Duodenal mucosa (tissue), 2 donors: ENCODE measurements around the gene NRXN3.

Experiments
- H3K27ac ChIP-seq: one replicate; pipeline ENCODE4 v1.7.0; 2013; ENCODE audit warnings: low read depth, low read length
- H3K27me3 ChIP-seq, 2 donors: one replicate each; pipeline ENCODE4 v1.7.0; 2013; ENCODE audit warnings: low read length in 2 of 2, control low read depth in 1 of 2; ENCODE audit not compliant: insufficient read depth in 2 of 2, control insufficient read depth in 1 of 2
- H3K36me3 ChIP-seq, 2 donors: one replicate each; pipeline ENCODE4 v1.7.0; 2013; ENCODE audit warnings: low read length in 2 of 2, control low read depth in 1 of 2; ENCODE audit not compliant: insufficient read depth in 2 of 2, control insufficient read depth in 1 of 2
- H3K4me1 ChIP-seq, 2 donors: one replicate each; pipeline ENCODE4 v1.7.0; 2013; ENCODE audit warnings: low read length in 2 of 2, control low read depth in 1 of 2; ENCODE audit not compliant: insufficient read depth in 2 of 2, control insufficient read depth in 1 of 2
- H3K4me3 ChIP-seq, 2 donors: one replicate each; pipeline ENCODE4 v1.7.0; 2013; ENCODE audit warnings: low read length in 2 of 2, low read depth in 1 of 2
- H3K9ac ChIP-seq, 2 donors: one replicate each; pipeline ENCODE4 v1.7.0; 2013; ENCODE audit warnings: low read length in 2 of 2, low read depth in 1 of 2
- H3K9me3 ChIP-seq, 2 donors: one replicate each; pipeline ENCODE4 v1.7.0; 2013; ENCODE audit warnings: low read length in 2 of 2, control low read depth in 1 of 2; ENCODE audit not compliant: control insufficient read depth in 1 of 2

The NRXN3 gene

DNA sequence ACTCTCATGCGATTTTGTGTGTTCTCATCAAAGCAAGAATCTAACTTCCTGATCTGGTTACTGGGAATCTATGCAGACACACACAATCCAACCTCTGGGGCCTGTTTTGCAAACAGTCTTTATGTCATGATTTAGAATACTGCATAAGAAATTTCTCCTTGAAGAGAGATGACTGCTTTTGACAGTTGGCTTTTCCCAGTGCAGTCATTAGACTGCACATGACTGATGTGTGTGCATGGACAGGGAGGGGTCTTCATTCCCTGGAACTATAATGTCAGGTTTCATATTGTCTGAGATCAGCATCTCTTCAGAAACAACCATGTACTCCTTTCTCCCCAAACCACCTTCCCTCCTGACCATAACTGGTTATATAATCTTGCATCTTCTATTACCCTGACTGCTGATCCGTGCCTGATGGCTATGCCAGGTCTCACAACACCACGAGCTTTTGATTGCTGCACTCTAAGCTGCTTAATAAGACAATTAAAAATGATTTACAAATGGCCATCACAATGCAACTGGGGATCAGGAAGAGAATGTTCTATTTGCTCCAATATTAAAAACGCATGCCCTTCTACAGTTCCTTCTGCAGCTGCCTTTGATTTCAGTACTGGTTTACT, 995.4 kb downstream of the NRXN3 start:
- H3K4me1 ChIP-seq: no peaks in the 10 kb centered on the region
- no peak overlapping the region for H3K4me3 ChIP-seq
- no peaks in the 10 kb centered on the region for H3K27me3 ChIP-seq
- H3K9ac ChIP-seq: no peak overlapping the region
- H3K36me3 ChIP-seq: no peaks in the 10 kb centered on the region
- H3K27ac ChIP-seq: no peak overlapping the region
- no peaks in the 10 kb centered on the region for H3K9me3 ChIP-seq

GRCh38 chr14:79166171-79166570, 996.0 kb downstream of the NRXN3 start:
- Histone ChIP-seq H3K4me1 (no peaks in the 10 kb centered on the region), H3K4me3 (no peak overlapping the region), H3K9ac (no peak overlapping the region), H3K27ac (no peak overlapping the region), H3K9me3 (no peaks in the 10 kb centered on the region), H3K36me3 (no peaks in the 10 kb centered on the region), H3K27me3 (no peaks in the 10 kb centered on the region)

DNA sequence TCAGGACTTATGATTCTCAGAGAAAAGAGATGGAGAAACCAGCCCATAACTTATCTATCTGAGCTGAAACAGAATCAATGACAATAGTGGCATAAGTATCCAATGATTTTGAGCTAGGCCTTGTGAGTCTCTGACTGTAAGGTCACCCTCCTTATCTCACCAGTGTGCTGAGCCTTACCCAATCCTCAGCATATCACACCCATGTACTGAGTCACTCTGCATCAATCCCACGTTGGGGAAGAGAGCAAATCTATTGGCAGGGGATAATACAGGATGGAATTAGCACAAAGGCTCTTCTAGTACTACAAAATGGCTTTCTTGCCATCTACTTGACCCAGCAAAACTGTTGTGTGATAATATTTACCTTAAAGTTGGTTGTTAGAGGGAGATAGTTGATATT, 997.8 kb downstream of the NRXN3 start:
- H3K27me3 ChIP-seq: no peaks in the 10 kb centered on the region

GRCh38 chr14:79175671-79176070, 1005.5 kb downstream of the NRXN3 start:
- H3K4me3 ChIP-seq: no peak overlapping the region
- no peak overlapping the region for H3K9ac ChIP-seq
- H3K9me3 ChIP-seq: no peaks in the 10 kb centered on the region
- no peaks in the 10 kb centered on the region for H3K27me3 ChIP-seq
- no peaks in the 10 kb centered on the region for H3K36me3 ChIP-seq
- no peak overlapping the region for H3K27ac ChIP-seq
- no peaks in the 10 kb centered on the region for H3K4me1 ChIP-seq

More for the DNA sequence above, 997.8 kb downstream of the NRXN3 start:
- H3K9ac ChIP-seq: no peak overlapping the region
- no peak overlapping the region for H3K4me3 ChIP-seq
- H3K36me3 ChIP-seq: no peaks in the 10 kb centered on the region
- H3K27ac ChIP-seq: no peak overlapping the region
- no peaks in the 10 kb centered on the region for H3K4me1 ChIP-seq
- H3K9me3 ChIP-seq: no peaks in the 10 kb centered on the region

DNA sequence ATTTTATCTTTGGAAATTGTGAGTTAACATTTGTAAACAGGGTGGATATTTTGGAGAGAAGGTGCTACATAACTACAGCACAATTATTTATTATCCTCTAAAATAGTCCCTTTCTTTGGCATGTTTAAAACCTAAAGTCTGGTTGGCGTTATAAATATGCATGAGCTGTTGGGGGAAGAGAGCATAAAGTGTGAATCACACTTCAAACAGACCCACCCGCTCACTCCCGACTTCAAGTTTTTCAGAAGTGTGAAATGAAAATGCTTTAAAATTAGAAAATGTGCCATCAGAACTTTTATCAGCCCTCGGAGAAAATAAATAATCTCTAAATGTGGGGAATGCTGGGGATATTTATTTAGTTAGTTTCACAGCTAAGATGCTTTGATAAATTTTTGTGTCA, 1006.9 kb downstream of the NRXN3 start:
- H3K4me3 ChIP-seq: no peak overlapping the region
- no peaks in the 10 kb centered on the region for H3K4me1 ChIP-seq
- no peaks in the 10 kb centered on the region for H3K9me3 ChIP-seq
- no peaks in the 10 kb centered on the region for H3K27me3 ChIP-seq
- no peak overlapping the region for H3K9ac ChIP-seq
- H3K27ac ChIP-seq: no peak overlapping the region
- H3K36me3 ChIP-seq: no peaks in the 10 kb centered on the region

DNA sequence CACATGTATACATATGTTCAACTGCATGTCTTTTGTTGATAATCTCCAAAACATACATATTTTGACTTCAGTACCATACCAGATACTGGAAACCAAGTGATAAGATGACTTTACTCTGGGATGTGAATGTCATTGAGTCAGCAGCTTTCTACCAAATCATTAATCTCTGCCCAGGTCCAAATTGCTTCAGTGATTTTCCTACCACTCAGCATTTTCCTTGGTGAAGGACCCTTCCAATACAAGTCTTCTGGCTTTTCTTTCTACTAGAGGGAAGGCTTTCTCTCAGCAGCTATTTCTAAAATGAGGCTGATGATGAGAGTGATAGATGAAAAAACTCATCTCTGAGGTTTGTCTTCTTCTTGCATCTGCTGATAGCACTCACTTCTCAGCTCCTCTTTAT, 1008.5 kb downstream of the NRXN3 start:
- Histone ChIP-seq H3K9me3 (no peaks in the 10 kb centered on the region), H3K4me3 (no peak overlapping the region), H3K36me3 (no peaks in the 10 kb centered on the region), H3K27ac (no peak overlapping the region), H3K4me1 (no peaks in the 10 kb centered on the region), H3K27me3 (no peaks in the 10 kb centered on the region), H3K9ac (no peak overlapping the region)

GRCh38 chr14:79179985-79180384, 1009.8 kb downstream of the NRXN3 start:
- H3K9ac ChIP-seq: no peak overlapping the region
- no peaks in the 10 kb centered on the region for H3K27me3 ChIP-seq
- H3K9me3 ChIP-seq: no peaks in the 10 kb centered on the region
- H3K27ac ChIP-seq: no peak overlapping the region
- no peaks in the 10 kb centered on the region for H3K4me1 ChIP-seq
- H3K36me3 ChIP-seq: no peaks in the 10 kb centered on the region
- no peak overlapping the region for H3K4me3 ChIP-seq

DNA sequence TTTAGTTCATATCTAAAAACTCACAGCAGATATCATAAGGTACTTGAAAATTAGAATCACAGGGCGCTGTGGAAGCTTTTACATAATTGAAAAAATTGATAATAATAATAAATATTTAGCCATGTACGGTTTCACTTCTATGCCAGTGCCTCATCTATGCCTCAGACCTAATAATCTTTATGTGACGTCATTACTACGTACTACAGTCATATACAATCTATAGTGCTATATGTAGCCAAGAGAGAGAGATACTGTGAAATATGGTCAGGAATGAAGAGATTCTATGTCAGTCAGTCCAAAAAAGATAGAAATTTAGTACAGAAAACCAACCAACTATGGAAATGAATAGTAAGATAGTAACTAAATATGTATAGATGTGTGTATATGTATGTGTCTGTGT, 1010.5 kb downstream of the NRXN3 start:
- Histone ChIP-seq H3K27ac (no peak overlapping the region), H3K36me3 (no peaks in the 10 kb centered on the region), H3K9ac (no peak overlapping the region), H3K27me3 (no peaks in the 10 kb centered on the region), H3K9me3 (no peaks in the 10 kb centered on the region), H3K4me1 (no peaks in the 10 kb centered on the region), H3K4me3 (no peak overlapping the region)

- Histone ChIP-seq H3K9me3 (peaks cover 0 to 2% of the 10 kb centered on the region in 2 donors), H3K9ac (no peak overlapping the region), H3K4me3 (no peak overlapping the region), H3K4me1 (no peaks in the 10 kb centered on the region), H3K27me3 (no peaks in the 10 kb centered on the region), H3K27ac (no peak overlapping the region), H3K36me3 (no peaks in the 10 kb centered on the region)
Observed at GRCh38 chr14:79186523-79186922, 1016.4 kb downstream of the NRXN3 start.

- Histone ChIP-seq H3K4me1 (no peaks in the 10 kb centered on the region), H3K4me3 (no peak overlapping the region), H3K36me3 (no peaks in the 10 kb centered on the region), H3K9me3 (no peaks in the 10 kb centered on the region), H3K27ac (no peak overlapping the region), H3K27me3 (no peaks in the 10 kb centered on the region), H3K9ac (no peak overlapping the region)
Observed at GRCh38 chr14:79193689-79194477, 1023.7 kb downstream of the NRXN3 start.
